ENCODE measurements around the gene PAIP1.
A peak's percentile ranks its signal among the peaks of the same experiment; 100 is the strongest.
"Not testable (repeated sequence)": the region's sequence is repeated elsewhere in the genome, so short reads cannot be mapped to it uniquely, and the experiment has no call there.

Gene PAIP1

GRCh38 chr5:43571237-43571636, 14.4 kb upstream of the PAIP1 start:
- DNase-seq (ENCODE audit: low spot score): no peak

- no peak for DNase-seq (ENCODE audit: low spot score)
Observed at GRCh38 chr5:43570450-43571158, 13.7 kb upstream of the PAIP1 start.

GRCh38 chr5:43569236-43569746, 12.4 kb upstream of the PAIP1 start:
- DNase-seq (ENCODE audit: low spot score): no peak

- DNase-seq (ENCODE audit: low spot score): no peak
Observed at GRCh38 chr5:43567967-43568366, 11.1 kb upstream of the PAIP1 start.

GRCh38 chr5:43565043-43565442, 8.2 kb upstream of the PAIP1 start:
- DNase-seq (ENCODE audit: low spot score): no peak

GRCh38 chr5:43564289-43564850, 7.5 kb upstream of the PAIP1 start:
- DNase-seq (ENCODE audit: low spot score): no peak

- DNase-seq (ENCODE audit: low spot score): no peak
Observed at GRCh38 chr5:43563321-43563720, 6.4 kb upstream of the PAIP1 start.

- no peak for DNase-seq (ENCODE audit: low spot score)
Observed at GRCh38 chr5:43561356-43561755, 4.5 kb upstream of the PAIP1 start.

GRCh38 chr5:43560128-43560527, 3.3 kb upstream of the PAIP1 start:
- no peak for DNase-seq (ENCODE audit: low spot score)

GRCh38 chr5:43556607-43556856, 345 bp downstream of the PAIP1 start:
- DNase-seq (ENCODE audit: low spot score): not testable (repeated sequence)

- DNase-seq (ENCODE audit: low spot score): peak; percentile 52
Observed at GRCh38 chr5:43555895-43556606, 826 bp downstream of the PAIP1 start.

GRCh38 chr5:43554497-43554896, 2.4 kb downstream of the PAIP1 start:
- DNase-seq (ENCODE audit: low spot score): no peak

GRCh38 chr5:43553381-43553780, 3.5 kb downstream of the PAIP1 start:
- DNase-seq (ENCODE audit: low spot score): no peak

- no peak for DNase-seq (ENCODE audit: low spot score)
Observed at GRCh38 chr5:43551731-43552130, 5.1 kb downstream of the PAIP1 start.

GRCh38 chr5:43549272-43549671, 7.6 kb downstream of the PAIP1 start:
- DNase-seq (ENCODE audit: low spot score): not testable (repeated sequence)

- no peak for DNase-seq (ENCODE audit: low spot score)
Observed at GRCh38 chr5:43548358-43548757, 8.5 kb downstream of the PAIP1 start.

GRCh38 chr5:43547532-43547931, 9.3 kb downstream of the PAIP1 start:
- DNase-seq (ENCODE audit: low spot score): no peak

- DNase-seq (ENCODE audit: low spot score): no peak
Observed at GRCh38 chr5:43543434-43543833, 13.4 kb downstream of the PAIP1 start.

- no peak for DNase-seq (ENCODE audit: low spot score)
Observed at GRCh38 chr5:43540746-43541145, 16.1 kb downstream of the PAIP1 start.

- no peak for DNase-seq (ENCODE audit: low spot score)
Observed at GRCh38 chr5:43536972-43537371, 19.9 kb downstream of the PAIP1 start.

- DNase-seq (ENCODE audit: low spot score): no peak
Observed at GRCh38 chr5:43533646-43534045, 23.2 kb downstream of the PAIP1 start.

- no peak for DNase-seq (ENCODE audit: low spot score)
Observed at GRCh38 chr5:43530648-43531047, 26.2 kb downstream of the PAIP1 start.

GRCh38 chr5:43523662-43524072, 33.2 kb downstream of the PAIP1 start:
- no peak for DNase-seq (ENCODE audit: low spot score)
